Stomach smooth muscle (tissue), 2 donors: Measurements from ENCODE around the gene PLPPR5.

Experiments used
- H3K27ac ChIP-seq: one replicate; pipeline ENCODE4 v1.7.0; 2013; ENCODE audit warnings: mild to moderate bottlenecking, low read length, inconsistent platforms
- H3K27me3 ChIP-seq, 2 donors: one replicate each; pipeline ENCODE4 v1.7.0; 2013; ENCODE audit warnings: low read length in 2 of 2; ENCODE audit not compliant: insufficient read depth in 2 of 2, control insufficient read depth in 1 of 2
- H3K36me3 ChIP-seq, 2 donors: one replicate each; pipeline ENCODE4 v1.7.0; 2013; ENCODE audit warnings: low read length in 2 of 2; ENCODE audit not compliant: control insufficient read depth in 2 of 2, insufficient read depth in 2 of 2
- H3K4me1 ChIP-seq: one replicate; pipeline ENCODE4 v1.7.0; 2013; ENCODE audit warnings: low read length; ENCODE audit not compliant: control insufficient read depth, insufficient read depth
- H3K4me3 ChIP-seq, 2 donors: one replicate each; pipeline ENCODE4 v1.7.0; 2013; ENCODE audit warnings: low read length in 2 of 2
- H3K9ac ChIP-seq, 2 donors: one replicate each; pipeline ENCODE4 v1.7.0; 2013; ENCODE audit warnings: low read length in 2 of 2, mild to moderate bottlenecking in 1 of 2
- H3K9me3 ChIP-seq, 2 donors: one replicate each; pipeline ENCODE4 v1.7.0; 2013; ENCODE audit warnings: low read length in 2 of 2; ENCODE audit not compliant: control insufficient read depth in 2 of 2
- donor health status: healthy.
- donor health status: Pancreatic carcinoma.

PLPPR5 gene

GRCh38 chr1:98919211-98919610, 85.5 kb downstream of the PLPPR5 start:
- H3K4me1 ChIP-seq = no peaks in the 10 kb centered on the region
- H3K27me3 ChIP-seq = no peaks in the 10 kb centered on the region
- no peak overlapping the region for H3K4me3 ChIP-seq
- no peaks in the 10 kb centered on the region for H3K36me3 ChIP-seq
- no peak overlapping the region for H3K27ac ChIP-seq
- no peak overlapping the region for H3K9ac ChIP-seq
- H3K9me3 ChIP-seq = no peaks in the 10 kb centered on the region

GRCh38 chr1:98914547-98914946, 90.1 kb downstream of the PLPPR5 start:
- Histone ChIP-seq H3K27ac (no peak overlapping the region), H3K4me1 (no peaks in the 10 kb centered on the region), H3K36me3 (no peaks in the 10 kb centered on the region), H3K27me3 (no peaks in the 10 kb centered on the region), H3K4me3 (no peak overlapping the region), H3K9ac (no peak overlapping the region), H3K9me3 (peaks cover 0 to 2% of the 10 kb centered on the region in 2 donors)

GRCh38 chr1:98910827-98911226, 93.8 kb downstream of the PLPPR5 start:
- Histone ChIP-seq H3K4me1 (no peaks in the 10 kb centered on the region), H3K27ac (no peak overlapping the region)

GRCh38 chr1:98908980-98909379, 95.7 kb downstream of the PLPPR5 start:
- Histone ChIP-seq H3K9me3 (peaks cover 0 to 2% of the 10 kb centered on the region in 2 donors), H3K4me3 (no peak overlapping the region), H3K4me1 (no peaks in the 10 kb centered on the region), H3K27me3 (no peaks in the 10 kb centered on the region), H3K27ac (no peak overlapping the region), H3K36me3 (no peaks in the 10 kb centered on the region), H3K9ac (no peak overlapping the region)

More at GRCh38 chr1:98910827-98911226, 93.8 kb downstream of the PLPPR5 start:
- Histone ChIP-seq H3K4me3 (no peak overlapping the region), H3K9ac (no peak overlapping the region), H3K27me3 (no peaks in the 10 kb centered on the region), H3K36me3 (no peaks in the 10 kb centered on the region), H3K9me3 (peaks cover 0 to 2% of the 10 kb centered on the region in 2 donors)

- H3K9me3 ChIP-seq = no peaks in the 10 kb centered on the region
- H3K9ac ChIP-seq = no peak overlapping the region
- H3K27me3 ChIP-seq = no peaks in the 10 kb centered on the region
- no peak overlapping the region for H3K4me3 ChIP-seq
- H3K4me1 ChIP-seq = no peaks in the 10 kb centered on the region
- no peak overlapping the region for H3K27ac ChIP-seq
- H3K36me3 ChIP-seq = no peaks in the 10 kb centered on the region
These were observed 97.9 kb downstream of the PLPPR5 start for GRCh38 chr1:98906809-98907208.

GRCh38 chr1:98906361-98906760, 98.3 kb downstream of the PLPPR5 start:
- no peaks in the 10 kb centered on the region for H3K9me3 ChIP-seq
- no peak overlapping the region for H3K4me3 ChIP-seq
- no peaks in the 10 kb centered on the region for H3K4me1 ChIP-seq
- H3K27me3 ChIP-seq = no peaks in the 10 kb centered on the region
- H3K36me3 ChIP-seq = no peaks in the 10 kb centered on the region
- no peak overlapping the region for H3K27ac ChIP-seq
- no peak overlapping the region for H3K9ac ChIP-seq

GRCh38 chr1:98904684-98905083, 100.0 kb downstream of the PLPPR5 start:
- no peaks in the 10 kb centered on the region for H3K4me1 ChIP-seq
- H3K36me3 ChIP-seq = no peaks in the 10 kb centered on the region
- no peaks in the 10 kb centered on the region for H3K9me3 ChIP-seq
- H3K27ac ChIP-seq = no peak overlapping the region
- H3K27me3 ChIP-seq = no peaks in the 10 kb centered on the region
- H3K4me3 ChIP-seq = no peak overlapping the region
- no peak overlapping the region for H3K9ac ChIP-seq

- H3K27ac ChIP-seq = no peak overlapping the region
- no peak overlapping the region for H3K4me3 ChIP-seq
- H3K27me3 ChIP-seq = no peaks in the 10 kb centered on the region
- H3K9ac ChIP-seq = no peak overlapping the region
- H3K9me3 ChIP-seq = no peaks in the 10 kb centered on the region
- no peaks in the 10 kb centered on the region for H3K36me3 ChIP-seq
- H3K4me1 ChIP-seq = no peaks in the 10 kb centered on the region
These were observed 100.9 kb downstream of the PLPPR5 start for GRCh38 chr1:98903726-98904125.

- H3K4me3 ChIP-seq = no peak overlapping the region
- H3K27me3 ChIP-seq = no peaks in the 10 kb centered on the region
- H3K4me1 ChIP-seq = no peaks in the 10 kb centered on the region
- H3K36me3 ChIP-seq = no peaks in the 10 kb centered on the region
- no peak overlapping the region for H3K9ac ChIP-seq
- H3K9me3 ChIP-seq = no peaks in the 10 kb centered on the region
- no peak overlapping the region for H3K27ac ChIP-seq
These were observed 101.4 kb downstream of the PLPPR5 start for GRCh38 chr1:98903261-98903660.

- peaks cover 0 to 4% of the 10 kb centered on the region in 2 donors for H3K9me3 ChIP-seq
- no peaks in the 10 kb centered on the region for H3K36me3 ChIP-seq
- H3K27ac ChIP-seq = no peak overlapping the region
- H3K27me3 ChIP-seq = no peaks in the 10 kb centered on the region
- H3K4me1 ChIP-seq = no peaks in the 10 kb centered on the region
- no peak overlapping the region for H3K4me3 ChIP-seq
- H3K9ac ChIP-seq = no peak overlapping the region
These were observed 105.7 kb downstream of the PLPPR5 start for GRCh38 chr1:98898940-98899339.

GRCh38 chr1:98897479-98897878, 107.2 kb downstream of the PLPPR5 start:
- H3K9ac ChIP-seq = no peak overlapping the region
- no peak overlapping the region for H3K4me3 ChIP-seq
- no peak overlapping the region for H3K27ac ChIP-seq
- H3K36me3 ChIP-seq = no peaks in the 10 kb centered on the region
- peaks cover 0 to 4% of the 10 kb centered on the region in 2 donors for H3K9me3 ChIP-seq
- no peaks in the 10 kb centered on the region for H3K4me1 ChIP-seq
- no peaks in the 10 kb centered on the region for H3K27me3 ChIP-seq
